SK-N-SH treated with all-trans-retinoic acid at 6 μM for 48 hours (cell line): ENCODE measurements around the gene ULK1.

ENCODE experiments used
- ARNTL ChIP-seq: fragments of 450-650 bp; formaldehyde crosslinking; IDR thresholded peaks from 2 replicates; pipeline ENCODE4 v1.5.0; 2020; ENCODE audit warnings: low read depth, mild to moderate bottlenecking, moderate library complexity, borderline replicate concordance
- BACH2 ChIP-seq: fragments of 250-450 bp; sonication (Bioruptor Pico); IDR thresholded peaks from 2 replicates; pipeline ENCODE4 v1.9.0; 2021; ENCODE audit warnings: mild to moderate bottlenecking, borderline replicate concordance
- CREB5 ChIP-seq: fragments of 250-450 bp; sonication (Bioruptor Pico); IDR thresholded peaks from 2 replicates; pipeline ENCODE4 v1.5.1; 2020; ENCODE audit warnings: low read depth, mild to moderate bottlenecking, moderate library complexity
- GLIS3 ChIP-seq: fragments of 250-450 bp; sonication (Bioruptor Pico); IDR thresholded peaks from 2 replicates; pipeline ENCODE4 v1.5.0; 2020; ENCODE audit warnings: mild to moderate bottlenecking, moderate library complexity
- RARB ChIP-seq: fragments of 250-450 bp; sonication (Bioruptor Pico); IDR thresholded peaks from 2 replicates; pipeline ENCODE4 v1.8.0; 2021; ENCODE audit warnings: mild to moderate bottlenecking, moderate library complexity
- TSHZ2 ChIP-seq: fragments of 250-450 bp; sonication (Bioruptor Pico); IDR thresholded peaks from 2 replicates; pipeline ENCODE4 v1.5.0; 2020; ENCODE audit warnings: mild to moderate bottlenecking, moderate library complexity
- ZC3H10 ChIP-seq: fragments of 250-450 bp; sonication (Bioruptor Pico); IDR thresholded peaks from 2 replicates; pipeline ENCODE4 v1.5.1; 2021; ENCODE audit warnings: mild to moderate bottlenecking, moderate library complexity
- ZFP3 ChIP-seq: fragments of 250-450 bp; sonication (Bioruptor Pico); IDR thresholded peaks from 2 replicates; pipeline ENCODE4 v1.5.0; 2020; ENCODE audit warnings: mild to moderate bottlenecking, moderate library complexity
- ZFP30 ChIP-seq: fragments of 450-650 bp; formaldehyde crosslinking; IDR thresholded peaks from 2 replicates; pipeline ENCODE4 v1.5.0; 2022; ENCODE audit warnings: mild to moderate bottlenecking, moderate library complexity
- ZNF70 ChIP-seq: fragments of 450-650 bp; formaldehyde crosslinking; IDR thresholded peaks from 2 replicates; pipeline ENCODE4 v1.5.0; 2020; ENCODE audit warnings: mild to moderate bottlenecking, moderate library complexity
- ZNF8 ChIP-seq: fragments of 450-650 bp; formaldehyde crosslinking; IDR thresholded peaks from 2 replicates; pipeline ENCODE4 v1.5.0; 2020; ENCODE audit warnings: mild to moderate bottlenecking, moderate library complexity

- TF ChIP-seq ZC3H10 (CRISPR knock-in tag): no peak
- TF ChIP-seq ARNTL (CRISPR knock-in tag): no peak
- no peak for TF ChIP-seq BACH2 (CRISPR knock-in tag)
- no peak for TF ChIP-seq RARB (CRISPR knock-in tag)
- TF ChIP-seq ZFP3 (CRISPR knock-in tag): no peak
- TF ChIP-seq ZNF8 (CRISPR knock-in tag): no peak
- no peak for TF ChIP-seq GLIS3 (CRISPR knock-in tag)
- no peak for TF ChIP-seq TSHZ2
- no peak for TF ChIP-seq ZFP30 (CRISPR knock-in tag)
- no peak for TF ChIP-seq ZNF70 (CRISPR knock-in tag)
- TF ChIP-seq CREB5 (CRISPR knock-in tag): no peak
Measured at GRCh38 chr12:131928080-131928710, 33.8 kb downstream of the ULK1 start.
